ENCODE data around the gene TRAP1. TPM values are rescaled to one million over a fixed set of nuclear protein-coding genes. Genes with fewer than 3 reads are reported as not detected.

TRAP1 gene
- polyA plus RNA-seq, 3 donors, result 22.8 to 54.0 (median 22.9) TPM

- Histone ChIP-seq H3K9ac (ENCODE audit: insufficient read depth, low read length, poor library complexity, severe bottlenecking) (no peak overlapping the region), H3K4me2 (replicated peaks; ENCODE audit: extremely low read depth, low read length, poor library complexity, severe bottlenecking) (no peak overlapping the region), H3K27me3 (ENCODE audit: control insufficient read depth in 2 of 2, insufficient read depth in 2 of 2, low read length in 2 of 2) (no peaks in the 10 kb centered on the region), H3K79me2 (ENCODE audit: insufficient read depth, low read length) (peaks cover 5% of the 10 kb centered on the region), H3K4me3 (replicated peaks in 1 of 3; ENCODE audit: low read depth in 2 of 3, low read length in 3 of 3) (no peak overlapping the region), H2AFZ (ENCODE audit: insufficient read depth, low read depth, low read length, poor library complexity, severe bottlenecking) (no peak overlapping the region), H4K20me1 (ENCODE audit: insufficient read depth, low read length) (peaks cover 4% of the 10 kb centered on the region), H3K4me1 (ENCODE audit: control insufficient read depth in 1 of 2, insufficient read depth in 2 of 2, low read length in 2 of 2) (peaks cover 12 to 13% of the 10 kb centered on the region in 2 donors), H3K36me3 (replicated peaks in 1 of 2; ENCODE audit: control insufficient read depth in 1 of 2, insufficient read depth in 2 of 2, low read length in 2 of 2) (peaks cover 38 to 46% of the 10 kb centered on the region in 2 donors), H3K9me3 (replicated peaks in 1 of 2; ENCODE audit: control insufficient read depth in 1 of 2, insufficient read depth in 1 of 2, low read length in 2 of 2) (no peaks in the 10 kb centered on the region), H3K27ac (ENCODE audit: low read depth in 1 of 2, low read length in 2 of 2) (no peak overlapping the region)
- DNase-seq, result no peak
- intact Hi-C loops (cut with micrococcal nuclease), result loop anchor here in 1 of 2 donors (10.0 kb wide), 1 partner anchor 56 kb away; no protein-coding TSS in a partner anchor
- H3K4me3 Mint-ChIP-seq, result no peak overlapping the region
- no peak overlapping the region for H3K27ac Mint-ChIP-seq
- peaks cover 16% of the 10 kb centered on the region for H3K4me1 Mint-ChIP-seq
- H3K36me3 Mint-ChIP-seq, result peaks cover 33 to 58% of the 10 kb centered on the region in 2 donors
- WGBS (ENCODE audit: insufficient coverage), result 99% methylated on average over 17 of the region's 17 CpGs
- no peak for TF ChIP-seq CTCF (IDR thresholded peaks at IDR 0.05)
- peaks cover 0 to 3% (median 0%) of the 10 kb centered on the region in 7 donors for H3K9me3 Mint-ChIP-seq
- no peaks in the 10 kb centered on the region for H3K27me3 Mint-ChIP-seq (ENCODE audit: low read depth in 3 of 3)
Measured at GRCh38 chr16:3640632-3641501, 76.5 kb downstream of the TRAP1 start.

GRCh38 chr16:3640207-3640606 lies 77.1 kb downstream of the TRAP1 start:
- no peak overlapping the region for H3K4me3 ChIP-seq (replicated peaks in 1 of 3; ENCODE audit: low read depth in 2 of 3, low read length in 3 of 3)
- H3K9ac ChIP-seq (ENCODE audit: insufficient read depth, low read length, poor library complexity, severe bottlenecking), result no peak overlapping the region
- peaks cover 26 to 51% of the 10 kb centered on the region in 2 donors for H3K36me3 Mint-ChIP-seq
- peaks cover 4% of the 10 kb centered on the region for H4K20me1 ChIP-seq (ENCODE audit: insufficient read depth, low read length)
- H2AFZ ChIP-seq (ENCODE audit: insufficient read depth, low read depth, low read length, poor library complexity, severe bottlenecking), result no peak overlapping the region
- H3K9me3 Mint-ChIP-seq, result peaks cover 0 to 3% (median 0%) of the 10 kb centered on the region in 7 donors
- H3K27ac Mint-ChIP-seq, result no peak overlapping the region
- 92% methylated on average over 3 of the region's 3 CpGs for WGBS (ENCODE audit: insufficient coverage)
- H3K27me3 ChIP-seq (ENCODE audit: control insufficient read depth in 2 of 2, insufficient read depth in 2 of 2, low read length in 2 of 2), result no peaks in the 10 kb centered on the region
- DNase-seq, result no peak
- H3K27me3 Mint-ChIP-seq (ENCODE audit: low read depth in 3 of 3), result no peaks in the 10 kb centered on the region
- peaks cover 35 to 39% of the 10 kb centered on the region in 2 donors for H3K36me3 ChIP-seq (replicated peaks in 1 of 2; ENCODE audit: control insufficient read depth in 1 of 2, insufficient read depth in 2 of 2, low read length in 2 of 2)
- intact Hi-C loops (cut with micrococcal nuclease), result loop anchor here in 1 of 2 donors (10.0 kb wide), 1 partner anchor 55 kb away; no protein-coding TSS in a partner anchor
- H3K4me1 Mint-ChIP-seq, result peaks cover 17% of the 10 kb centered on the region
- H3K9me3 ChIP-seq (replicated peaks in 1 of 2; ENCODE audit: control insufficient read depth in 1 of 2, insufficient read depth in 1 of 2, low read length in 2 of 2), result no peaks in the 10 kb centered on the region
- no peak overlapping the region for H3K27ac ChIP-seq (ENCODE audit: low read depth in 1 of 2, low read length in 2 of 2)
- no peak for TF ChIP-seq CTCF (IDR thresholded peaks at IDR 0.05)
- H3K4me3 Mint-ChIP-seq, result no peak overlapping the region
- peaks cover 12 to 13% of the 10 kb centered on the region in 2 donors for H3K4me1 ChIP-seq (ENCODE audit: control insufficient read depth in 1 of 2, insufficient read depth in 2 of 2, low read length in 2 of 2)
- peaks cover 11% of the 10 kb centered on the region for H3K79me2 ChIP-seq (ENCODE audit: insufficient read depth, low read length)
- H3K4me2 ChIP-seq (replicated peaks; ENCODE audit: extremely low read depth, low read length, poor library complexity, severe bottlenecking), result no peak overlapping the region

Data from CD14-positive monocyte (primary cell).